Pulmonary artery endothelial cell (primary cell): ENCODE data around the gene ADGRG1. TPM values are rescaled to one million over a fixed set of nuclear protein-coding genes. Genes with fewer than 3 reads are reported as not detected.
A peak's percentile ranks its signal among the peaks of the same experiment; 100 is the strongest.

ENCODE experiments used
- DNase-seq: peaks from one replicate; pipeline ENCODE4 v3.0.0-alpha.2; 2011; ENCODE audit warnings: low read depth, low spot score
- total RNA-seq: library from RNA; depleted of rRNA; stranded (reverse); fragments of >200 nt; gene quantifications from 2 replicates; pipeline ENCODE4 v1.2.3, GENCODE V29; 2014

Gene ADGRG1
- total RNA-seq, 1 donor from 2014 or later: 22.8 TPM

DNA sequence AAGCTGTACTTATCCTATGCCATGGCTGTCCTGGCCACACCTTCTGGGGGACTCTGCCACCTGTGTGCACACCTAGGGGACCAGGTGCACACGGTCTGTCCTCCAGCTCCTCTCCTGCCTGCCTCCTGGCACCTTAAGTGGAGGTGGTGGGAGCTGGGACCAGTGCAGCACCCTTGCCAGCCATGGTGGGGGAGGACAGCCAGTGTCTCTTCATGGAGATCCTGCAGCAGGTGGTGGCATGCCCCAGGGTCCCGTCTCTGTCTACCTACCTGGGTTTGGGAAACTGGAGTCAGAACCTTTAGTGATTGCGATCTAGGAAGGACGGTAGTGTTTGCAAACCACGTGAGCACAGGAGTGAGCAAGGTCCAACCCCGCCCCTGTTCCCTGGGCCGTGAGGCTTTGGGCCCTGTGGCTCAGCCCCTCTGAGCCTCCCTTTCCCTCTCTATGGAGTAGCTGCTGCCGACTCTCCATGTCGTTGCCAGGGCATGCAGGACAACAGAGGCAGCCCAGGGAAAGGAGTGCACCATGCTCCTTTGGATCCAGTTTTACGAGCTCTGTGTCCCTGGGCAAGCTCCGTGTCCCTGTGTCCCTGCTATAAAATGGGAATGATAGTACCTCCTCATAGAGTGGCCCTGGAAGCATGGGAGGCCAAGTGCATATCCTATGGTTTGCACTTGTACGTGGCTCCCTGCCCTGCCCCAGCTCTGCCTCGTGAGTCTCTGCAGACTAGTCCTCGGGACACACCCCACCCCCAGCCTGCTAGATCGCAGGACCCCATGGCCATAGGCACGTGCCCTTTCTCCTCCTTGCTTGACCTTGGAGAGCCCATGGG, 7.1 kb downstream of the ADGRG1 start:
- DNase-seq: no peak

DNA sequence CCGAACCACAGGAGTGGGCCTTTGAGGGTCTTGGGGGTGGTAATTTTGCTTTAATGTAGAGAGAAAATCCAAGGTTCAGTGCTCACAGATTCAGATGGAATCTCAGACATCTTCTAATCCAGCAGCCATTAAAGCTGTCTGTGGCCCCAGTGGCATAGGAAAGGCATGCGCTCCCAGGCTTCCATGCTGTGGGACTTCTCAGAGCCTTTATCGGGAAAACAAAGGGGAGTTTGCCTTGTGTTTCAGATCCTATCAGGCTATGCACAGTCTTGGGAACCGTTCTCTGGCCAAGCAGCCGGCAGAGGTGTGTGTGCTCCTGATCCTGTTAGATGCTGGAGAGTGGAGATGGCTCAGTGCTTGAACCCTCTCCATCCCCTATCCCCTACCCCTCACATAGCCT, 7.8 kb downstream of the ADGRG1 start:
- no peak for DNase-seq

DNA sequence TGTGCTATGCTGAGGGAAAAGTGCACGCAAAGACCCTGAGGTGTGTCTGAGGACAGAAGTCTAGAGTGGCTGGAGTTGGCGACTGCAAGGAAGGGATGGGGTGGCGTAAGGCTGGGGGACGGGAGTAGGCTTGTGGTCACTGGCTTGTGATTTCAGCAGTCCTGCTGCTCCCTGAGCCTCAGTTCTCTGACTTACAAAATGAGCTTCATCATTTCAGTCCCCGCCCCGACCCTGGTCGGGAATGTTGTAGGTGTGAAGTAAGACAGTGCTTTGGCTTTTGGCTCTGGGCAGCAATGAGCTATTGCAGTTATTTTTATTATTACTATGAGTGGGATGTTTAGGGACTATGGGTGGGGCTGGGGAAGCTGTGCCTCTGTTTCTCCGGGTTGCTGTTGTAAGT, 8.6 kb downstream of the ADGRG1 start:
- DNase-seq: no peak

DNA sequence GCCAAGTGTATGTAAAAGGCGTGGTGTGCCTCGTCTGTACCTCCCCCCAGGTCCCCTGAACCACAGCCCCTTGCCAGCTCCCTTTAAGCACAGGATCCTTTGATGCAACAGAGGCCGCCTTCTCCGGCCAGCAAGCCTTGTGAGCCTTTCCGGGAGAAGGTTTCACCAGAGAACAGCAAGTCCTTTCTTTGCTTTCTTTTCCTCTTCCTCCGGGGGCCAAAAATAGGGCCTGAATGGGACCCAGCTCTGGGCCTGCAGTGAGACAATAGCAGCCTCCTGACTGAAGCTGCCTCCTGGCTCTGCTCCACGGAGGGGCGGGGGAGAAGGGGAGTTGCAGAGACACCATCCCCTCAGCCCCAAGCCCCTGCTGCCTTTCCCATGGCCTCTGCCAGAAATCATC, 9.0 kb downstream of the ADGRG1 start:
- no peak for DNase-seq

DNA sequence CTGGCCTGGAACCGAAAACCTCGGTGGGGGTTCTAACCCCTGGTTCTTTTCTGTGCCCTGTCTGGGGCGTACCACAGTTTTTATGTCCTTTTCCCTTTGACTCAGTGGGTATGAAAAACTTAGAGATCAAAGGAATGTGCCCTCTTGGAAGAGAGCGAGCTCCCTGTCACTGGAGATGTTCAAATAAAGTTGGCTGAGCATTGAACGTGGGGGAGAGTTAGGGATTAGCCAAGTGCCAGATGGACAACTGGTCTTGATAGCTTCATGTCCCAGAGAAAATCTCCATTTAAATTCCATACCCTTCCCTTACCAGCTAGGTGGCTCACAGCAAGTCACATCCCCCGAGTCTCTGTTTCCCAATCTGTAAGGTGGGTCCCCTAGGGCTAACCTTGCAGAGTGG, 9.5 kb downstream of the ADGRG1 start:
- DNase-seq: no peak

DNA sequence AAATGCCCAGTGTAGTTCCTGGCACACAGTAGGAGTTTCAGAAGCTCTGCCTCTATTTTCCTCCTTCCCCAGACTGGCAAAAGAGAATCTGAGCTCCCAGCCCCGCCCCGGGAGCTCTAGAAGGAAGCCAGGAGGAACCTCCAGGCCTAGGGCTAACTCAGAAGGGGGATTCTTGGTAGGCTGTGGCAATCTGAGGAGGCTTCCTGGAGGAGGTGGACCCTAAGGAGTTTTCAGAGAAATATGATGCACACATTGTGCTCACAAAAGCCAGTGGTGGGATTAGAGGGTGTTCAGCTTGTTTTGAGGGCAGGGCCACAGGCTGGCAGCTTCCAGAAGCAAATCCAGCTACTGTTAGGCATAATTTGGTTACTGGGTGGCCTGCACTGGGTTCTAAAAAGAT, 10.0 kb downstream of the ADGRG1 start:
- no peak for DNase-seq

DNA sequence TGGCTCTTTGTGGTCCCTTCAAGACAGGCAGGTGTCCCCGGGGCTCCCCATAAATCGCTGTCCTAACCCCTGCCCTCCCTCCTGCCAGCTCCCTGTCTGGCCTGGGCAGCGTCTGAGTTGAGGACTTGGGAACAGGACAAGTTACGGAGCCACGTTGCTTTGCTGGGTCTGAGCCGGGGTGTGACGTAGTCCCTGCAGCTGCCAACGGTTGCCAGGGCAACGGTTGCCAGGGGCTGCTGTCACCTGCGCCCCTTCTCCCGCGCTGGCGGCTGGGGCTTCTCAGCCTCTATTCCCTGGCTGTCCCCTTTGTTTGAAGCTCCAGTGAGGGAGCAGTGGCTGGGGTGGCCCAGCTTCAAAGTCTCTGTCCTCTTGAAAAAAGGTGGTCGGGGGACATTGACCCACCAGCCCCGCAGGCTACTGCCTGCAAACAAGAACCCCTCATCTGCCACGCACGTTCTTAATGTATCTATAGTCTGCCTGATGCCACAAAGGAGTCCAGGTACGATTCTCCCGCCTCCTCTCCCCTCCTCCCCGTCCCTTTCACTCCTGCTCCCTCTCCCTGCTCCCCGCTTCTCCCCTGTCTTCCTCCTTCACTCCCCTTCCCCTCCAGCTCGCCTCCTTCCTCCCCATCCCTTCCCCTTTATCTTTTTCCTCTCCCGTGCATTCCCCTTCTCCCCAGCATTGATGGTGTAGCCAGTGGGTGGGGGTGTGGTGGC, 10.9 kb downstream of the ADGRG1 start:
- DNase-seq: no peak

DNA sequence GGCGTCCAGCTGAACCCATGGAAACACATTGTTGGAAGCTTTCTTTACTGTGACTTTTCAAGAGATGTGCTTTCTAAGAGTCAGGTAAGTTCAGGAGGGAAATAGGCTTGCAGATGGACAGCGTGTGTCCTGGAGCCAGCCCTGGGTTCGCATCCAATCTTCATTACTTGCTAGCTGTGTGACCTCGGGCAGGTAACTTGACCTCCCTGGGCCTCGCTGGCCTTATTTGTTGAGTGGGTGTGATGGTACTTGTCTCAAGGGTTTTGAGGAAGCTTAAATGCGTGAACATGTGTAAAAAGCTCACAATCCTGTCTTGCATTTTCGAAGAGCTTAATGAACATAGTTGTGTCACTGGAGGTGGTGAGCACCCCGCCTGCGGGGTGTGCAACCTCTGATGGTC, 11.8 kb downstream of the ADGRG1 start:
- DNase-seq: no peak

DNA sequence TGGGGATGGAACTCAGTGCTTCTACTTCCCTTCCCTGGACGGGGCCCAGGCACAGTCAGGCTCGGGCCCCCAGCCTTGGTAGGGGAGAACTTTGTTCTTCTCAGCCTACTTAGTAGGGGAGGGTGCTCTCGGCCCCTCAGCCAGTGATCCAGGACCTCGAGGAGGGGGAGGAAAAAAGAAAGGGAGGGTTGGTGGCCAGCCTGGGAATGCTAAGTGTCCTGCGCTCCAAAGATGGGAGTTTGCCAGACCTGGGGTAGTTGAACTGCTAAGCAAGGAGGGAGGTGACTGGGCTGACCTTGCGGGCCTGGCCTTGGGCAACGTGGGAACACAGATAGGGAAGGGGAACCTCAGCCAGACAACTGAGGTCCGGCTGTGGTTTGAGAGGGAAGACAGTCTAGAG, 12.2 kb downstream of the ADGRG1 start:
- no peak for DNase-seq

DNA sequence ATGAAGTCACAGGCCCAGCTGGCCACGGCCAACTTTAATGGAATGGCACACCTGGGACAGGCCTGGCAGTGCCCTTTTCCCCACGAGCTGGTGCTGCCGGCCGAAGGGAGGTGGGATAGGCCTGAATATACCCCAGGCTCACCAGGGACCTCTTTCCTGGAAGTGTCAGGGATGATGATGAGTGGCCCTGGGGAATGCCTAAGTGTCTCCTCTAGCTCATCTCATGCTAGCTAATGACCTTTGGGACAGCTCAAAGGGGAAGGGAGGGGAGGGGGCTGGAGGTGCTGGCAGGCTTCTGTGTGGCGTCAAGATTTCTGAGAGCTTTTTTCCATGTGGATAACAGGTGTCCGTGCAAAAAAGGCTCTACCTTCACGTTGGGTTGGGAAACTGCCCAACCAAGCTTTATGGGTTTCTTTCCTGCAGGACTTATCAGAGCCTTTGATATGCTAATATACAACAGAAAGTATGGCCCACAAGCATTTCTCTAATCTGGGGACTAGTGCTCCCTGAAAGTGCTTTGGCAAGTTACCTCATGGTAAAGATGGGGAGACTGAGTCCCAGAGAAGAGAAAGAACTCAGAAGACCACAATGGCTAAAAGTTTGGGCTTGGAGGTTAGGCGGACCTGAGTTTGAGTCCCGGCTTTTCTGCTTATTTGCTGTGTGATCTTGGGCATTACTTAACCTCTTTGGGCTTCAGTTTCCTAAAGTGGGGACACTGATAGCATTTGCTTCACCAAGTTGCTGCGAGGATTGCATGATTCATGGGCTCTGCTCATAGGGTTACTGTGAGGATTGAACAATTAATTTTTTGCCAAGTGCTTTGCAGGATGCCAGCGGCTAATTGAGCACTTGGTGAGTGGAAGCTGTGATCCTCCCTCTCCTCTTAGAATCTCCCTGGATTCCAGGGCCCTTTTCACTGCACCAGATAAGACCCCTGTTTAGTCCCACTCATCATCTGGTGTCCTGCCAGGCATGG, 14.0 kb downstream of the ADGRG1 start:
- DNase-seq: no peak

DNA sequence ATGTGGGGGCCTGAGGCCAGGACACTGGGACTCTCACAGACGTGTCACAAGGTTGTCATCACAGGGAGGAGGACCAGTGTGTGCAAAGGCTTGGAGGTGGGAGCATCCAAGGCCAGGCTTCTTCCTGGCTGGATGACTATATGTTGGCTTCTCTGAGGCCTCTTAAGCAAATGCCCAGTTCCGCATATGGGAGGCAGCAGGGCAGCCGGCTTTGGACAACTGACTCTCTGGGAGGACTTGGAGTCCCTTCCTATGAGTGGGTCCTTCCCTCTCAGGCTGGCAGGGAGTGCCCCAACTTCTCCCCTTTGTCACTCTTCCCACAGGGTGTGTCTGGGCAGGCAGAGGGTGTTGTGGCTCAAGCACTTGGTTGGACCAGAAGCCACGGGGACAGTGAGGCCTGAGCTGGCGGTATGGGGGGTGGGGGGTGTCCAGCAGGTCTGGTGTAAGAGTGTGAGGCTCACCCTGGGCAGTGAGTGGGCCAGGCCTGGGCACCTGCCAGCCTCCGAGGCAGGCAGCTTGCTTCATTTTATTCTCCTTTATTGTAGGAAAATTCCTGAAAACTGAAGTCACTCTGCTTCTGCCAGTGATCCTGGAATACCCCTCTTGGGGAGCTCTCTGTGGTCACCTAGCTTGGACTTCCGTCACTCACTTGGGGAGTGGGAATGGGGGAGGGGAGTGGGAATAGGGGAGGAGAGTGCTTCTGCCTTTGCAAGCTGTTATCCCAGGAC, 14.9 kb downstream of the ADGRG1 start:
- no peak for DNase-seq

DNA sequence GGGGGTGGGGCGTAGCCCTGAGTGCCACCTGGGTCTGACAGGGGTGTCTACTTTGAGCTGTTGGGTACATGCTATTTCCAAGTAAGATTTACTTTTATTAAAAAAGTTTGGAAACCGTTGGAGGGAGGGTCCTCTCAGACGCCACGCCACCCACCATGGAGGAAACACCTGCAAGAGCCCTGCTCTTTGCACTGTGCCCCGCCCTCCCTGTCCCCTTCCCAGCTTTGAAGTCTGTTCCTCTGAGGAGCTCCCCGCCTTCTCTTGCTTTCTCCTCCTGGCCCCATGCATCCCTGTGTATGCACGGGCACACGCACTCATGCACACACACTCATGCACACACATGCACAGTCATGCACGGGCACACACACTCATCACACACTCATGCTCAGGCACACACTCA, 15.5 kb downstream of the ADGRG1 start:
- no peak for DNase-seq

DNA sequence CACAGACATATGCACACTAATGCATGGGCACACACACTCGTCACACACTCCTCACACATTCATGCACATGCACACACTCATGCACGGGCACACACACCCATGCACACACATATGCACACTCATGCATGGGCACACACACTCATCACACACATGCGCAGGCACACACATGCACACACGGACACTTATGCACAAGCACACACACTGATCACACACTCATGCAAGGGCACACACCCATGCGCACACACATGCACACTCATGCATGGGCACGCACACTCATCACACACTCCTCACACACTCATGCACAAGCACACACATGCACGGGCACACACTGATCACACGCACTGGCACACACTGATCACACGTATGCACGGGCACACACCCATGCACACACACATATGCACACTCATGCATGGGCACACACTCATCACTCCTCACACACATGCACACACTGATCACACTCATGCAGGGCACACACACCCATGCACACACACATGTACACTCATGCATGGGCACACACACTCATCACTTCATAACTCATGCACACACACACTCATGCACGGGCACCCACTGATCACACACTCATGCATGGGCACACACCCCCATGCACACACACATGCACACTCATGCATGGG, 16.1 kb downstream of the ADGRG1 start:
- DNase-seq: no peak

DNA sequence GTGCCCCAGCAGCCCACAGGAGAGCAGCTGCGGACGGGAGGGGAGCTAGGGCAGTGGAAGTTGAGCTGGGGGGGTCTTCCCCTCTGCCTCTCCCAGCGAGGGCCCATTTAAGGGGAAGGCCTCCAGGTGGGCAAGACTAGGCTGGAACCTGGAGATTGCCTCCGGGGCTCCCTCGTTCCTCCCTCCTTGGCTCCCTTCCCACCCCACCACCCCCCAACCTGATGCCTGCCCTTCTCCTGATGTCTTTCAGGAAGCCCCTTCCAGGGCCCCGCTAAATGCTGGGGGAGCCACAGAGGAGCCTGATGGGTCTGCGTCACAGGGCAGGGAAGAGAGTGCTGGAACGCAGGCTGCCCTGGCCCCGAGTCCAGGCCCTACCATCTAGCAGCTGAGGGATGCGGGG, 16.7 kb downstream of the ADGRG1 start:
- no peak for DNase-seq

DNA sequence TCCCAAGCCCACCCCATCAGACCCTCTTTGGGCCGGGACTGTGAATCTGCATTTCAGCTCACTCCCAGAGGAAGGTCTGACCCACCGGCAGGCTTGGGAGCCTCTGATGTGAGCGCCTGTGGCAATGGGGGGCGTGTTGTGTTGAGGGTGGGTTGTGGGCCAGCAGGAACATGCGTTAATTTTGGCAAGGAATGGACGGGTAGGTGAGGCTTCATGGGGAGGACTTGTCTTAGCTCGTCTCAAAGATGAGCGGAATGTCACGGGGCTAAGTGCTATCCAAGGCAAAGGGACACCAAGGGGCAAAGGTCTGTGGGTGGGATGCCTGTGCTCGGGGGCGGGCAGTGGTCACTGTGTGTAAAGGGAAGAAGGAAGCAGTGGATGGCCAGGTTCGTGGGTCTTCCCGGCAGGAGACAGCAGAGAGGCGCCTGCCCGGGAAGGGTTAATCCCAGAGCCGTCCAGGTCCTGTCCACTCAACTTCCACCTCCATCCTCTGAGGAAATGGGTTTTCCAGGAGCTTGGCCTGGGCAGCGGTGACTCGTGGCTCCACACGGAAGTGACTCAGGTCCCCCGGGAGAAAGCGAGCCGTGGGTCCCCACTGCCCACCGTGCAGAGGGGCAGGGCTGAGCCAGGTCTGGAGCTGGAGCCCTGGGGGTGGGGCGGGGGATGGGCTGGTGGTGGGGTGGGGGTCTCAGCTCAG, 17.4 kb downstream of the ADGRG1 start:
- peak; percentile 63 for DNase-seq

DNA sequence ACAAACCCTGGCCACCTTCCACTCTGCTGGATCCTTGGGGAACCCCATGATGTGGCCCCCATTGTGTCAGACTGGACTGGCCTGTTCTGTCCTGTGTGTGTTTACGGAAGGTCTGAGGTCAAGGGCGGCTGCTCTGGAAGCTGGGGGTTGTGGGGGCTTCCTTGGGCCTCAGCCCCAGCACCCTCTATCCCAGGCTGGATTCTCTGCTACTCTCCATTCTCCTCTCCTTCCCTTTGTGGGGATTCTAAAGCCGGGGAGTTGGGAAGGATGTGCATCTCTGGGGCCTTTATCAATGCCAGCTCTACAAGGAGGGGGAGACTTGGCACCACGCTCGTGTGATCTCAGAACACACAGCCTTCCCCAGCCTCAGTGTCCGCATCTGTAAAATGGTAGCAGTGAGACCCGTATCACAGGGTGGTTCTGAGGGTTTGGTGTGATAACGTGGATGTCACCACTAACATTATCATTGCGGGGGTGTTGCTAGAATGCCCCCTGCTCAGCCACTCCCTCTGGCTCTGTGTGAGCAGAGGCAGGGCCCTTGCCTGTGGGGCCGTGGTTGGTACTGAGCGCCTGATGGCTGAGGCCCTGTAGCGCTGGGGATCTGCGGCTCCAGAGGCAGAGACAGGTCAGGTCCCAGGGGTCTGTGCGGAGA, 18.1 kb downstream of the ADGRG1 start:
- no peak for DNase-seq

DNA sequence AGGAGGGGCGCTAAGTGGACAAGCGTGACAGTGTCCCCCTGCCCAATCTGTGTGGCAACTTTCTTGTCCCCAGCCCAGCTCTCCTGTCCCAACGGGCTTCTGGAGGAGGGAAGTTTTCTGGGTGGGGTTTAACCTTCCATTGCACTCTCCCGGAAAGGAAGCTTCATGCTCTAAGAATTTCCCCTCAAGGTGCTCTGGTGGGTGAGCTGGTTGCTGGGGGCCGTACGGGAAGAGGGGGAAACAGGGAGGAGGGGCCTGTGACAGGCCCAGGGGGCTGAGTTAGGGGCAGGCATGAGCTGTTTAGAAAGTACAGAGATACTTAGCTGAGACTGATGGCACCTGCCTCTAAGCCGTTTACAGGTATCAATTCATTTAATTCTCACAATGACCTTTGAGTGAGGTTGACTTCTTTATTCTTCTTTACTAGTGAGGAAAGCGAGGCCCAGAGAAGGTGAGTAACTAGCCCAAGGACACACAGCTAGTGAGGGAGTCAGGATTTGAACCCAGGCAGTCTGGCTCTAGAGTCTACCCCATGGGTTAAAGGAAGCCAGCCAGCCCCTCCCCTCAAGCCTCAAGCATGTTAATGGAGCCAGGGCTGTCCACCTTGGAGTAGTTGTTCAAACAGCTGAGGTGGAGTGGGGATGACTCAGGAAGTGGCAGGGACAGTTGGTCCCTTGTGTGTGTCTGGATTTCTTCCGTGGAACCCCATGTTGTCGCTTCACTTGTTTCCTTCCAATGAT, 18.9 kb downstream of the ADGRG1 start:
- DNase-seq: no peak

DNA sequence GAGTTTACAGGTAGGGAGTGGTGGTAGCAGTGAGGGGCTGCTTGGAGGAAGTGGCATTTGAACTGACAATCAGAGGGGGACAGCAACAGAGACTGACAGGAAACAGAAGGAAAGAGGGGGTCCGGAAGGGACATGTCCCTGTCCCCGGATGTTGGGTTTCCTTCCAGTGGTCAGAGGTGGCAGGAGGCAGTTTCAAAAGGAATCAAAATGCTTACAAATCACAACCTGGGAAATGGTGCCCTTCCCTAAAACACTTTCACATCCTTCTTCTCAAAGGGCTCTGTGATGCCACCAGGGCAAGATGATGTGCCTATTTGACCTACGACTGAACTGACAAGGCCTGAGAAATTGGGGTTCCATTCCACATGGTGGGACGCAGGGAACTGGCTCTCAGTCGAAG, 19.7 kb downstream of the ADGRG1 start:
- no peak for DNase-seq
